SK-N-MC (cell line): ENCODE data around the gene GABBR2.

Experiments
- EZH2 ChIP-seq: fragments of 200-600 bp; sonication (generic); IDR thresholded peaks from one replicate; pipeline ENCODE4 v1.6.1; 2017; ENCODE audit warnings: antibody characterized with exemption
- FOXP2 ChIP-seq: optimal IDR thresholded peaks from 2 replicates; pipeline ENCODE3; 2011; ENCODE audit warnings: mild to moderate bottlenecking, moderate library complexity; ENCODE audit not compliant: insufficient read depth; ENCODE audit errors: extremely low read length, control extremely low read depth
- POLR2AphosphoS5 ChIP-seq: IDR thresholded peaks from 2 replicates; pipeline ENCODE4 v1.6.1; 2012; ENCODE audit warnings: mild to moderate bottlenecking, low read depth, low read length, borderline replicate concordance

- TF ChIP-seq EZH2: no peak
- no peak for TF ChIP-seq POLR2AphosphoS5
- TF ChIP-seq FOXP2: no peak
Observed at GRCh38 chr9:98536542-98537173, 172.1 kb downstream of the GABBR2 start.
